Measurements from ENCODE around the gene CADPS.

The CADPS gene

GRCh38 chr3:62405135-62405534, 470.1 kb downstream of the CADPS start:
- DNase-seq, result no peak

- DNase-seq, result no peak
Observed at GRCh38 chr3:62404321-62404720, 470.9 kb downstream of the CADPS start.

- DNase-seq, result no peak
Observed at GRCh38 chr3:62403765-62404164, 471.5 kb downstream of the CADPS start.

GRCh38 chr3:62392626-62393292, 482.5 kb downstream of the CADPS start:
- no peak for DNase-seq

GRCh38 chr3:62387251-62387650, 488.0 kb downstream of the CADPS start:
- DNase-seq, result no peak

GRCh38 chr3:62379321-62379798, 495.9 kb downstream of the CADPS start:
- DNase-seq, result no peak

- DNase-seq, result no peak
Observed at GRCh38 chr3:62378921-62379320, 496.3 kb downstream of the CADPS start.

GRCh38 chr3:62378311-62378789, 496.9 kb downstream of the CADPS start:
- DNase-seq, result no peak

- DNase-seq, result no peak
Observed at GRCh38 chr3:62376906-62377877, 498.0 kb downstream of the CADPS start.

GRCh38 chr3:62376454-62376720, 498.8 kb downstream of the CADPS start:
- no peak for DNase-seq

- DNase-seq, result no peak
Observed at GRCh38 chr3:62375655-62376453, 499.4 kb downstream of the CADPS start.

- no peak for DNase-seq
Observed at GRCh38 chr3:62374341-62375218, 500.6 kb downstream of the CADPS start.

- no peak for DNase-seq
Observed at GRCh38 chr3:62373714-62374333, 501.4 kb downstream of the CADPS start.

- DNase-seq, result no peak
Observed at GRCh38 chr3:62373215-62373614, 502.0 kb downstream of the CADPS start, which contains the start of gene FEZF2. Gene FEZF2, minus strand, starts transcription at chr3:62373550. Its CDS starts 682 bp downstream, at chr3:62372868.

- no peak for DNase-seq
Observed at GRCh38 chr3:62372621-62373041, 502.6 kb downstream of the CADPS start.

GRCh38 chr3:62371720-62372591, 503.3 kb downstream of the CADPS start:
- DNase-seq, result no peak

GRCh38 chr3:62370858-62371719, 504.1 kb downstream of the CADPS start:
- no peak for DNase-seq

- DNase-seq, result no peak
Observed at GRCh38 chr3:62370112-62370857, 504.9 kb downstream of the CADPS start.

- no peak for DNase-seq
Observed at GRCh38 chr3:62369476-62369743, 505.8 kb downstream of the CADPS start.

All from NCI-H1092 (cell line).